ENCODE results near the gene RNF17. TPM values are rescaled to one million over a fixed set of nuclear protein-coding genes. Genes with fewer than 3 reads are reported as not detected.

RNF17 gene
- total and polyA plus RNA-seq, 2 donors (not counting 1 experiment from before 2014, with no cell fraction given), result not detected

DNA sequence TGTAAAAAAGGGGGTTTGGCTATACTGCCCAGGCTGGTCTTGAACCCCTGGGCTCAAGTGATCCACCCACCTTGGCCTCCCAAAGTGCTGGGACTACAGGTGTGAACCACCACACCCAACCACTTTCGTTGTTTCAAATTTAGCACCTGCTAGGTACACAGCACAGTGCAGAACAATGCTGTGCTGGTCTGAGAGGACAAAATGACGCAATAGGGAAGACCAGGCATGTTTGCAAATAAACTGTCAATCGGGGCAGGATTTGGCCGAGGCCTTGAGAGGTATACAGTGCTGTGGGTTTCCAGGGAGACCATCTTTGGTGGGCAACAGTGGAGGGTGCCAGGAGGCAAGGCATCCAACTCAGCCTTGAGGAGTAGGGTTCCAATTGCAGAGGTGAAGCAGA lies 46.8 kb upstream of the RNF17 start:
- Histone ChIP-seq H3K27ac (ENCODE audit: insufficient read depth, low read length) (no peak overlapping the region), H3K4me1 (ENCODE audit: control insufficient read depth, extremely low read depth, insufficient read depth, low read length) (no peaks in the 10 kb centered on the region), H3K4me2 (ENCODE audit: extremely low read depth, insufficient read depth, low read length) (no peak overlapping the region), H3K36me3 (ENCODE audit: control insufficient read depth, insufficient read depth, low read length) (no peaks in the 10 kb centered on the region), H3K79me2 (ENCODE audit: control insufficient read depth, insufficient read depth, low read length) (no peaks in the 10 kb centered on the region), H3K4me3 (replicated peaks in 1 of 4; ENCODE audit: control extremely low read depth in 1 of 4, insufficient read depth in 1 of 4, low read depth in 3 of 4, low read length in 4 of 4) (no peak overlapping the region), H3K9me3 (ENCODE audit: control insufficient read depth, insufficient read depth, low read depth, low read length) (no peaks in the 10 kb centered on the region), H3K27me3 (ENCODE audit: control insufficient read depth, insufficient read depth, low read length) (no peaks in the 10 kb centered on the region), H3K9ac (ENCODE audit: insufficient read depth, low read length) (no peak overlapping the region), H4K20me1 (ENCODE audit: control insufficient read depth, extremely low read depth, insufficient read depth, low read length) (no peaks in the 10 kb centered on the region), H2AFZ (ENCODE audit: low read length) (no peak overlapping the region)
- no peak for TF ChIP-seq EZH2 (IDR thresholded peaks at IDR 0.05; ENCODE audit: low read length, missing control alignments)
- no peak for DNase-seq (ENCODE audit: low read depth in 2 of 2)

GRCh38 chr13:24718192-24718965 lies 45.6 kb upstream of the RNF17 start:
- DNase-seq (ENCODE audit: low read depth in 2 of 2), result no peak
- H2AFZ ChIP-seq (ENCODE audit: low read length), result no peak overlapping the region

DNA sequence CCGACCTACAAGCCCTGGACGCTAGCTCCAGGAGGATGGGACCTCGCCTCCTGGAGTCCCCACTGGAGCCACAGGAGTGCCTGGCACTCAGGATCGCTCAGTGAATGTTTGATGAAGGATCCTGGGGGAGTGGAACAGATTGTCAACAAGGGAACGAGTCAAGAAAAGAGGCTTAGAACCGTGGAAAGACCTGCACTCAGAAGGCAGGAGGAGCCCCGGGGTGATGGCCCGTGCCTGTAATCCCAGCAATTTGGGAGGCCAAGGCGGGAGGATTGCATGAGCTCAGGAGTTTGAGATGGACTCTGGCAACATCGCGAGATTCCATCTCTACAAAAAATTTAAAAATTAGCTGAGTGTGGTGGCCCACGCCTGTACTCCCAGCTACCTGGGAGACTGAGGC lies 44.8 kb upstream of the RNF17 start:
- no peak for DNase-seq (ENCODE audit: low read depth in 2 of 2)
- Histone ChIP-seq H2AFZ (ENCODE audit: low read length) (no peak overlapping the region), H3K4me1 (ENCODE audit: control insufficient read depth, extremely low read depth, insufficient read depth, low read length) (no peaks in the 10 kb centered on the region), H3K9ac (ENCODE audit: insufficient read depth, low read length) (no peak overlapping the region), H4K20me1 (ENCODE audit: control insufficient read depth, extremely low read depth, insufficient read depth, low read length) (no peaks in the 10 kb centered on the region), H3K4me3 (replicated peaks in 1 of 4; ENCODE audit: control extremely low read depth in 1 of 4, insufficient read depth in 1 of 4, low read depth in 3 of 4, low read length in 4 of 4) (no peak overlapping the region), H3K9me3 (ENCODE audit: control insufficient read depth, insufficient read depth, low read depth, low read length) (no peaks in the 10 kb centered on the region), H3K27ac (ENCODE audit: insufficient read depth, low read length) (no peak overlapping the region), H3K27me3 (ENCODE audit: control insufficient read depth, insufficient read depth, low read length) (no peaks in the 10 kb centered on the region), H3K79me2 (ENCODE audit: control insufficient read depth, insufficient read depth, low read length) (no peaks in the 10 kb centered on the region), H3K4me2 (ENCODE audit: extremely low read depth, insufficient read depth, low read length) (no peak overlapping the region), H3K36me3 (ENCODE audit: control insufficient read depth, insufficient read depth, low read length) (no peaks in the 10 kb centered on the region)
- no peak for TF ChIP-seq CTCF (conservative IDR thresholded peaks at IDR 0.05 in 1 of 2, IDR thresholded peaks at IDR 0.05 in 1 of 2; ENCODE audit: low read depth in 1 of 2, low read length in 2 of 2)
- TF ChIP-seq EZH2 (IDR thresholded peaks at IDR 0.05; ENCODE audit: low read length, missing control alignments), result no peak

More at GRCh38 chr13:24718192-24718965, 45.6 kb upstream of the RNF17 start:
- Histone ChIP-seq H3K4me3 (replicated peaks in 1 of 4; ENCODE audit: control extremely low read depth in 1 of 4, insufficient read depth in 1 of 4, low read depth in 3 of 4, low read length in 4 of 4) (no peak overlapping the region), H3K4me1 (ENCODE audit: control insufficient read depth, extremely low read depth, insufficient read depth, low read length) (no peaks in the 10 kb centered on the region), H4K20me1 (ENCODE audit: control insufficient read depth, extremely low read depth, insufficient read depth, low read length) (no peaks in the 10 kb centered on the region), H3K4me2 (ENCODE audit: extremely low read depth, insufficient read depth, low read length) (no peak overlapping the region), H3K27me3 (ENCODE audit: control insufficient read depth, insufficient read depth, low read length) (no peaks in the 10 kb centered on the region), H3K9ac (ENCODE audit: insufficient read depth, low read length) (no peak overlapping the region), H3K9me3 (ENCODE audit: control insufficient read depth, insufficient read depth, low read depth, low read length) (no peaks in the 10 kb centered on the region), H3K27ac (ENCODE audit: insufficient read depth, low read length) (no peak overlapping the region), H3K79me2 (ENCODE audit: control insufficient read depth, insufficient read depth, low read length) (no peaks in the 10 kb centered on the region), H3K36me3 (ENCODE audit: control insufficient read depth, insufficient read depth, low read length) (no peaks in the 10 kb centered on the region)
- TF ChIP-seq EZH2 (IDR thresholded peaks at IDR 0.05; ENCODE audit: low read length, missing control alignments) (no peak), CTCF (conservative IDR thresholded peaks at IDR 0.05 in 1 of 2, IDR thresholded peaks at IDR 0.05 in 1 of 2; ENCODE audit: low read depth in 1 of 2, low read length in 2 of 2) (no peak)
